ENCODE measurements around the gene RIMBP2. TPM values are rescaled to one million over a fixed set of nuclear protein-coding genes. Genes with fewer than 3 reads are reported as not detected.

Gene RIMBP2
- total RNA-seq, 2 experiments from 2014 or later: not detected

- H3K36me3 ChIP-seq (ENCODE audit: insufficient read depth, low read length): no peaks in the 10 kb centered on the region
- no peak overlapping the region for H3K4me3 Mint-ChIP-seq
- POLR2A ChIA-PET: no interaction called here
- peaks cover 5% of the 10 kb centered on the region for H3K4me1 ChIP-seq (ENCODE audit: insufficient read depth, low read length)
- H3K4me3 ChIP-seq (ENCODE audit: low read length): no peak overlapping the region
- no peak overlapping the region for H3K27ac ChIP-seq (ENCODE audit: low read depth in 1 of 2, low read length in 2 of 2)
- H3K27ac Mint-ChIP-seq: no peak overlapping the region
- peaks cover 6 to 22% of the 10 kb centered on the region in 2 experiments for H3K9me3 ChIP-seq (ENCODE audit: control insufficient read depth in 1 of 2, insufficient read depth in 1 of 2, low read length in 2 of 2)
- no peak for DNase-seq
- peaks cover 6% of the 10 kb centered on the region for H3K4me1 Mint-ChIP-seq (ENCODE audit: low read depth)
- no peak for ATAC-seq (ENCODE audit: poor library complexity)
- no peaks in the 10 kb centered on the region for H3K36me3 Mint-ChIP-seq (ENCODE audit: low read depth)
- H3K27me3 Mint-ChIP-seq: peaks cover 53% of the 10 kb centered on the region
- intact Hi-C loops (cut with DNase I, micrococcal nuclease): no loop called here
- CTCF ChIA-PET: no interaction called here
- TF ChIP-seq CTCF (IDR thresholded peaks at IDR 0.05): no peak
- H3K9me3 Mint-ChIP-seq: peaks cover 2% of the 10 kb centered on the region
- peaks cover 10% of the 10 kb centered on the region in 2 experiments for H3K27me3 ChIP-seq (ENCODE audit: control insufficient read depth in 1 of 2, insufficient read depth in 2 of 2, low read length in 2 of 2)
Measured at GRCh38 chr12:130743176-130743575, 27.1 kb upstream of the RIMBP2 start.

- Histone ChIP-seq H3K27ac (ENCODE audit: low read depth in 1 of 2, low read length in 2 of 2) (no peak overlapping the region), H3K36me3 (ENCODE audit: insufficient read depth, low read length) (no peaks in the 10 kb centered on the region), H3K9me3 (ENCODE audit: control insufficient read depth in 1 of 2, insufficient read depth in 1 of 2, low read length in 2 of 2) (peaks cover 6 to 22% of the 10 kb centered on the region in 2 experiments), H3K4me3 (ENCODE audit: low read length) (no peak overlapping the region), H3K4me1 (ENCODE audit: insufficient read depth, low read length) (peaks cover under 1% of the 10 kb centered on the region), H3K27me3 (ENCODE audit: control insufficient read depth in 1 of 2, insufficient read depth in 2 of 2, low read length in 2 of 2) (peaks cover 10% of the 10 kb centered on the region in 2 experiments)
- DNase-seq: no peak
- no peaks in the 10 kb centered on the region for H3K36me3 Mint-ChIP-seq (ENCODE audit: low read depth)
- ATAC-seq (ENCODE audit: poor library complexity): no peak
- H3K4me1 Mint-ChIP-seq (ENCODE audit: low read depth): peaks cover under 1% of the 10 kb centered on the region
- POLR2A ChIA-PET: no interaction called here
- no peak for TF ChIP-seq CTCF (IDR thresholded peaks at IDR 0.05)
- CTCF ChIA-PET: no interaction called here
- intact Hi-C loops (cut with DNase I, micrococcal nuclease): no loop called here
- no peak overlapping the region for H3K4me3 Mint-ChIP-seq
- peaks cover 55% of the 10 kb centered on the region for H3K27me3 Mint-ChIP-seq
- H3K9me3 Mint-ChIP-seq: peaks cover 2% of the 10 kb centered on the region
- no peak overlapping the region for H3K27ac Mint-ChIP-seq
Measured at GRCh38 chr12:130742716-130743115, 26.6 kb upstream of the RIMBP2 start.

- ChIA-PET CTCF (no interaction called here), POLR2A (no interaction called here)
- H3K4me1 Mint-ChIP-seq (ENCODE audit: low read depth): no peaks in the 10 kb centered on the region
- no peaks in the 10 kb centered on the region for H3K36me3 Mint-ChIP-seq (ENCODE audit: low read depth)
- DNase-seq (no peak), ATAC-seq (ENCODE audit: poor library complexity) (no peak)
- H3K4me3 Mint-ChIP-seq: no peak overlapping the region
- H3K27me3 Mint-ChIP-seq: peaks cover 60% of the 10 kb centered on the region
- peaks cover 10% of the 10 kb centered on the region in 2 experiments for H3K27me3 ChIP-seq (ENCODE audit: control insufficient read depth in 1 of 2, insufficient read depth in 2 of 2, low read length in 2 of 2)
- H3K27ac Mint-ChIP-seq: no peak overlapping the region
- no peak overlapping the region for H3K27ac ChIP-seq (ENCODE audit: low read depth in 1 of 2, low read length in 2 of 2)
- TF ChIP-seq CTCF (IDR thresholded peaks at IDR 0.05): no peak
- peaks cover 6 to 22% of the 10 kb centered on the region in 2 experiments for H3K9me3 ChIP-seq (ENCODE audit: control insufficient read depth in 1 of 2, insufficient read depth in 1 of 2, low read length in 2 of 2)
- H3K36me3 ChIP-seq (ENCODE audit: insufficient read depth, low read length): no peaks in the 10 kb centered on the region
- intact Hi-C loops (cut with DNase I, micrococcal nuclease): no loop called here
- no peaks in the 10 kb centered on the region for H3K4me1 ChIP-seq (ENCODE audit: insufficient read depth, low read length)
- peaks cover 2% of the 10 kb centered on the region for H3K9me3 Mint-ChIP-seq
- no peak overlapping the region for H3K4me3 ChIP-seq (ENCODE audit: low read length)
Measured at GRCh38 chr12:130742112-130742511, 26.0 kb upstream of the RIMBP2 start.
